Transverse colon (tissue), 4 donors: ENCODE results near the gene MTOR. TPM values are rescaled to one million over a fixed set of nuclear protein-coding genes. Genes with fewer than 3 reads are reported as not detected.

Source experiments
- DNase-seq: peaks from one replicate; pipeline ENCODE4 v3.0.0-alpha.2; 2019
- H3K27ac ChIP-seq, 4 donors: fragments of 200-600 bp; sonication (generic); 2 replicates each; pipeline ENCODE4 v1.5.1; 2016 to 2018; ENCODE audit warnings: inconsistent platforms in 4 of 4
- H3K27me3 ChIP-seq: fragments of 200-600 bp; sonication (generic); 2 replicates; pipeline ENCODE4 v1.5.1; 2017; ENCODE audit warnings: inconsistent platforms
- H3K36me3 ChIP-seq, 4 donors: fragments of 200-600 bp; sonication (generic); 2 replicates each; pipeline ENCODE4 v1.5.1; 2017 to 2019; ENCODE audit warnings: inconsistent platforms in 4 of 4
- H3K4me1 ChIP-seq, 4 donors: fragments of 200-600 bp; sonication (generic); 2 replicates each; pipeline ENCODE4 v1.5.1; 2017 to 2020; ENCODE audit warnings: inconsistent platforms in 4 of 4
- H3K4me3 ChIP-seq, 4 donors: fragments of 200-600 bp; sonication (generic); 1 replicate in 1 of 4; 2 replicates in 3 of 4; pipeline versions ENCODE4 v1.5.1 to v1.6.1; 2017 to 2019; ENCODE audit warnings: inconsistent platforms in 4 of 4
- H3K9me3 ChIP-seq, 2 donors: fragments of 200-600 bp; sonication (generic); 2 replicates each; pipeline ENCODE4 v1.5.1; 2017 to 2019; ENCODE audit warnings: inconsistent platforms in 2 of 2
- EP300 ChIP-seq: sonication (generic); formaldehyde crosslinking; IDR thresholded peaks from one replicate; pipeline ENCODE4 v1.6.1; 2017; ENCODE audit warnings: antibody characterized with exemption, low read depth
- POLR2A ChIP-seq: fragments of 450-650 bp; IDR thresholded peaks from one replicate; pipeline ENCODE4 v1.6.1; 2016; ENCODE audit warnings: antibody characterized with exemption, mild to moderate bottlenecking, moderate library complexity
- POLR2AphosphoS5 ChIP-seq, 3 donors: sonication (generic); formaldehyde crosslinking; IDR thresholded peaks; one replicate each; pipeline ENCODE4 v1.6.1; 2016; ENCODE audit warnings: antibody characterized with exemption in 3 of 3
- WGBS, 2 donors: methylation state at CpG; one replicate each; pipeline ENCODE4 v1.1.5; 2018; ENCODE audit warnings: low coverage in 1 of 2; 5-methylcytosine and 5-hydroxymethylcytosine counted together
- in situ Hi-C, 4 donors: fragments of 200-750 bp; cut with MboI; loops; one replicate each; pipeline versions ENCODE4 v1.15.0 to v1.15.1; 2017; ENCODE audit warnings: low sequenced_read_pairs in 3 of 4, low pct_ligation_motif_present in 1 of 4, low pct_unique_long_range_greater_than_20kb in 1 of 4
- intact Hi-C: fragments of 100-400 bp; cut with DNase I; formaldehyde crosslinking; loops from one replicate; pipeline ENCODE4 v1.15.1; 2023; ENCODE audit warnings: low total_unique reads
- total RNA-seq, 4 donors: library from RNA; depleted of rRNA; stranded (reverse); fragments of >200 nt; gene quantifications; one replicate each; pipeline ENCODE4 v1.1.0, GENCODE V29; 2016
- TF ChIP-seq, protein P1 (sequence below), 5 experiments: fragments of 200-600 bp in 3 of 5; fragments of 450-650 bp in 2 of 5; sonication (generic) in 3 of 5; IDR thresholded peaks; 1 replicate in 2 of 5; 2 replicates in 3 of 5; pipeline ENCODE4 v1.5.1; 2016 to 2017; ENCODE audit warnings: antibody characterized with exemption in 5 of 5, inconsistent platforms in 3 of 5, mild to moderate bottlenecking in 2 of 5, moderate library complexity in 1 of 5

Gene MTOR
- total RNA-seq, 4 donors from 2014 or later = 31.0 to 45.6 (median 40.6) TPM

DNA sequence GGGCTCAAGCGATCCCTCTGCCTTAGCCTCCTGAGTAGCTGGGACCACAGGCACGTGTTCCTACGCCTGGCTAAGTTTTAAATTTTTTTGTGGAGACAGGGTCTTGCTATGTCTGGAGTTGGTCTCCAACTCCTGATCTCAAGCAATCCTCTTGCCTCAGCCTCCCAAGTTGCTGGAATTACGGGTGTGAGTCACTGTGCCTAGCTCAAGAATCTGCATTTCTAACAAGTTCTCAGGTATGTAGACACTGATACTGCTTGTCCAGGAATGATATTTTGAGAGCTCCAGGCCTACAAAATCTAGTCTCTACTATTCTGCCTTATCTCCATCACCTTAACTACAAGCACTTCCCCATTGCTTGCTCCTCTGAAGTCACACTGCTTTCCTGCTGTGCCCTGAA lies 50.9 kb downstream of the MTOR start:
- Histone ChIP-seq H3K4me1 (no peaks in the 10 kb centered on the region), H3K36me3 (peaks cover 0 to 58% (median 27%) of the 10 kb centered on the region in 4 donors), H3K4me3 (no peak overlapping the region), H3K27ac (no peak overlapping the region), H3K27me3 (no peaks in the 10 kb centered on the region), H3K9me3 (no peaks in the 10 kb centered on the region)
- DNase-seq = no peak
- no peak for TF ChIP-seq POLR2A
- WGBS, 2 donors = 98% methylated on average over 4 of the region's 4 CpGs; no CpG with 5 or more reads in 1 of the 2 donors
- in situ Hi-C loops = no loop called here
- intact Hi-C loops = no loop called here

DNA sequence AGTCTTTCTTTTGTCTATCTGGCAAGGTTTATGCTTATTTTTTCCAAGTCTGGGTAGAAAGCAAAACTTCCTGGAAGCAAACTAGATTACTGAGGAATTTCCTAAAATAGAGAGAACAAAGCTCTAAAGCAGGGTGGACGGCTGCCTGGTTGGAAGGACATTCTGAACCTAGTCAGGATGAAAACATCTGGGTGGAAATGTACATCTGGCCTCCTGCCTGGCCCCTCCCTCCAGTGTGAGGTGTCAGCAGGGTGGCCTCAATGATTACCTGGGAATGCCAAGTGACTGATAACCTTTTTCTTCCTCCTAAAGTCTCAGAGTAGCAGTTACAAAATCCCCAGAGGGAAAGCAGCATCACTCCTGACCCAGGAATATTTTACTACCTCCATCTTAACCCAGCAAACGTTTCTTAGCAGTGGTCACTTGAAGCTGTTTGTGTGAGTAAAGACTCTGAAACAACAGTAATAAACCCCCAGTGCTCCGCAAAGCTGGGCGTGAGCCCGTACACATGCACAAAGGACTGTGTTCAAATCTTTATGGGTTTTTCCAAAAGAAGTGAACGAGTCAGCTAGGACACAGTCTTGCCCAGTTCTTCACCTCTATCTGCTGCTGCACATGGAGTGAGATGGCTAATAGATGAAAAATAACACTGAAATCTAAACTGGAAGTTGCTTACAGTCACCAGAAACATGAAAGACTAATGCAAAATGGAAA lies 54.3 kb downstream of the MTOR start:
- 87% methylated on average over 4 to 6 of the region's 6 CpGs for WGBS, 2 donors
- no peaks in the 10 kb centered on the region for H3K4me1 ChIP-seq
- H3K36me3 ChIP-seq = peaks cover 0 to 51% (median 25%) of the 10 kb centered on the region in 4 donors
- H3K27ac ChIP-seq = no peak overlapping the region
- intact Hi-C loops = no loop called here
- no peaks in the 10 kb centered on the region for H3K9me3 ChIP-seq
- no peak for TF ChIP-seq POLR2AphosphoS5 (IDR thresholded peaks at IDR 0.05)
- TF ChIP-seq, protein P1, sequence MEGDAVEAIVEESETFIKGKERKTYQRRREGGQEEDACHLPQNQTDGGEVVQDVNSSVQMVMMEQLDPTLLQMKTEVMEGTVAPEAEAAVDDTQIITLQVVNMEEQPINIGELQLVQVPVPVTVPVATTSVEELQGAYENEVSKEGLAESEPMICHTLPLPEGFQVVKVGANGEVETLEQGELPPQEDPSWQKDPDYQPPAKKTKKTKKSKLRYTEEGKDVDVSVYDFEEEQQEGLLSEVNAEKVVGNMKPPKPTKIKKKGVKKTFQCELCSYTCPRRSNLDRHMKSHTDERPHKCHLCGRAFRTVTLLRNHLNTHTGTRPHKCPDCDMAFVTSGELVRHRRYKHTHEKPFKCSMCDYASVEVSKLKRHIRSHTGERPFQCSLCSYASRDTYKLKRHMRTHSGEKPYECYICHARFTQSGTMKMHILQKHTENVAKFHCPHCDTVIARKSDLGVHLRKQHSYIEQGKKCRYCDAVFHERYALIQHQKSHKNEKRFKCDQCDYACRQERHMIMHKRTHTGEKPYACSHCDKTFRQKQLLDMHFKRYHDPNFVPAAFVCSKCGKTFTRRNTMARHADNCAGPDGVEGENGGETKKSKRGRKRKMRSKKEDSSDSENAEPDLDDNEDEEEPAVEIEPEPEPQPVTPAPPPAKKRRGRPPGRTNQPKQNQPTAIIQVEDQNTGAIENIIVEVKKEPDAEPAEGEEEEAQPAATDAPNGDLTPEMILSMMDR (IDR thresholded peaks at IDR 0.05) = no peak
- TF ChIP-seq EP300 = no peak
- no peak for TF ChIP-seq POLR2A
- no peak for DNase-seq
- H3K27me3 ChIP-seq = no peaks in the 10 kb centered on the region
- no peak overlapping the region for H3K4me3 ChIP-seq
- in situ Hi-C loops = no loop called here

DNA sequence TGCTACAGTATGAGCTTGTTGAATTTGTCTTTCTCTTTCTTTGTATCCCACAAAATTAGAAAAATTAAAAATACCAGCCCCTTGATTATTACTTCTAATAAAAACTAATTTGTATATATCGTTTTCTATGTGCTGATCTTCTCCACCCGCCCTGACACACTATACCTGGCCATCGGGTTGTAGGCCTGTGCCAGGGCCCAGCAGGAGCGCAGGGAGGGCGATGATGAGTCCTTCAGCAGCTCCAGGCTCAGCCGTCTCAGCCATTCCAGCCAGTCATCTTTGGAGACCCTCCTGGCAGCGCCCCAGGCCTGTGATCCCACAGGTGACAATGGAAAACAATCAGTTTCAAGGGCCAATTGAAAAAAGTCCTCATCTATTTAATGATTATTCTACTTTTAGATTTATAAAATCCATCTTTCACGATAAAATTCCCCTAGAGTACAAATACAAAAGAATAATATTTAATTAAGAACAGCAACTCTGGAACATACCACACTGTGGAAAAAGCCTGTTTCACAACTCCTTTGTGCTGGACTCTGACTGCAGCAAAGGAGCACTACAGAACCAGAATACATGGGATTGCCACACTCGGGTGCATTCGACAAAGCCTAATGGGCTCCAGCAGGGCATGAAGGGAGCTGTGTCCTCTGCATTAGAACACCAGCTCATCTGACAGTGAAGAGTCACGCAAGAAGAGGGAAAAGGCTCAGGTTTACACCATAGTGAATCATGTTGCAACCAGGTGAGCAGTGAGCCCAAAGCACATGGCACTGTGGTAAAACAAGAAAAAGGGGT lies 57.8 kb downstream of the MTOR start:
- H3K4me1 ChIP-seq = no peaks in the 10 kb centered on the region
- no peaks in the 10 kb centered on the region for H3K9me3 ChIP-seq
- H3K36me3 ChIP-seq = peaks cover 0 to 34% (median 12%) of the 10 kb centered on the region in 4 donors
- no peaks in the 10 kb centered on the region for H3K27me3 ChIP-seq
- TF ChIP-seq, protein P1 (IDR thresholded peaks at IDR 0.05) = no peak
- TF ChIP-seq EP300 (no peak), POLR2AphosphoS5 (IDR thresholded peaks at IDR 0.05) (no peak), POLR2A (no peak)
- DNase-seq = no peak
- in situ Hi-C loops = no loop called here
- H3K27ac ChIP-seq = no peak overlapping the region
- 90 to 94% methylated on average over 8 to 11 of the region's 11 CpGs for WGBS, 2 donors
- intact Hi-C loops = no loop called here
- no peak overlapping the region for H3K4me3 ChIP-seq

DNA sequence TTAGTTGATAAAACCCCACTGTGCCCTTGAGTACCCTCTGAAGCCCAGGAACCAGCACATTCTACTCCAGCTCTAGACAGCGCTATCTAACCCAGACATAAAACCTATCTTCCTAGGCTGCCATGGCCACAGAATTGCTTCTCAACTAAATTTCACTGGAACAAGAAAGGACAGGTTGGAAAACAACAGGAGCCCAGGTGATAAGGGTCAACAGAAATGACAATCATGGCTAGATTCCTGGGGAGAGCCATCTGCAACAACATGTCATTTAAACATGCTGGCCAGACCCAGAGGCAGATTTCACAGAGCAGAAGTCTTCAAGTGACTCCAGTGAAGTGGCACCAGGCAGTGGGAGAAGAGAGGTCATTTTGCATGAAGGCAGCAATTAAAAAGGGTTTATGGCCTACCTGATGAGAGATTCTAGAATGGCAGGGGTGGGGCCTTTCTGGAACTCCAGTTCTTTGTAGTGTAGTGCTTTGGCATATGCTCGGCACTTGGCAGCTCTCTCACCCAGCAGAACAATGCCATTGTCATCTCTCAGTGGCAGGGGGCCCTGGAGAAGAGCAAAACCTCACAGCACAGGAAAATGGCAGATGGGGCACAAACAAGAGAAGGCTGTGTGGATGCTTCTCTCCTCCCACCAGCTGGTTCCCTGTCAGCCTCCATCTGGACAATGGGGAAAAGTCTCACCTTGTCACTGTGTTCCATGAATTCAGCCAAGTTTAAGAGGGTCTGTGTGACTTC lies 63.3 kb downstream of the MTOR start:
- no peaks in the 10 kb centered on the region for H3K4me1 ChIP-seq
- no peak for DNase-seq
- no peak overlapping the region for H3K4me3 ChIP-seq
- H3K9me3 ChIP-seq = no peaks in the 10 kb centered on the region
- WGBS, 2 donors = 67 to 72% methylated on average over 2 of the region's 2 CpGs
- in situ Hi-C loops = no loop called here
- H3K27me3 ChIP-seq = no peaks in the 10 kb centered on the region
- peaks cover 0 to 46% (median 18%) of the 10 kb centered on the region in 4 donors for H3K36me3 ChIP-seq
- no peak for TF ChIP-seq EP300
- TF ChIP-seq, protein P1 (IDR thresholded peaks at IDR 0.05) = no peak
- no peak for TF ChIP-seq POLR2AphosphoS5 (IDR thresholded peaks at IDR 0.05)
- TF ChIP-seq POLR2A = no peak
- no peak overlapping the region for H3K27ac ChIP-seq
- intact Hi-C loops = no loop called here
